AG09319 (cell line): ENCODE data around the gene RETREG2.

Experiments
- DNase-seq: peaks from one replicate; pipeline ENCODE4 v3.0.0-alpha.2; 2010; ENCODE audit warnings: low read depth; ENCODE audit errors: extremely low read depth
- TF ChIP-seq, protein P1 (sequence below): IDR thresholded peaks from 2 replicates; pipeline ENCODE4 v1.5.1; 2011; ENCODE audit warnings: low read depth, mild to moderate bottlenecking, inconsistent platforms, low read length, moderate library complexity

RETREG2 gene

DNA sequence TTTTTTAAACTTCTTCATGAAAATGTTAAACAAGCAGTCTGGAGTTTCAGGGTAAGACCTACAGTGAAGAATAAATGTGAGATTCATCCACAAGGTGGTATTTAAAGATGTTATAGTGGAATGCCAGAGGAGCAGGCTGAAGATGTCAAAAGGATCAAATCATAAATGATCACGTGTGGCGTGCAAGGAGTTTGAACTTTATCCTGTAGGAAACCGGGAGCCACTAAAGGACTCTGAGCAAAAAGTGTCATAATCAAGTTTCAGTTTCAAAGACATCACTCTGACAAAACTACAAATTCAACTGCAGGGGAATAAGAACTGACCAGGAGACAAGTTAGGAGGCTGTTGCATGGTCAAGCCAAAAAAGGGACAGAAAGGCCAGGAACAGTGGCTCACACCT is 37.4 kb upstream of the RETREG2 start:
- TF ChIP-seq, protein P1, sequence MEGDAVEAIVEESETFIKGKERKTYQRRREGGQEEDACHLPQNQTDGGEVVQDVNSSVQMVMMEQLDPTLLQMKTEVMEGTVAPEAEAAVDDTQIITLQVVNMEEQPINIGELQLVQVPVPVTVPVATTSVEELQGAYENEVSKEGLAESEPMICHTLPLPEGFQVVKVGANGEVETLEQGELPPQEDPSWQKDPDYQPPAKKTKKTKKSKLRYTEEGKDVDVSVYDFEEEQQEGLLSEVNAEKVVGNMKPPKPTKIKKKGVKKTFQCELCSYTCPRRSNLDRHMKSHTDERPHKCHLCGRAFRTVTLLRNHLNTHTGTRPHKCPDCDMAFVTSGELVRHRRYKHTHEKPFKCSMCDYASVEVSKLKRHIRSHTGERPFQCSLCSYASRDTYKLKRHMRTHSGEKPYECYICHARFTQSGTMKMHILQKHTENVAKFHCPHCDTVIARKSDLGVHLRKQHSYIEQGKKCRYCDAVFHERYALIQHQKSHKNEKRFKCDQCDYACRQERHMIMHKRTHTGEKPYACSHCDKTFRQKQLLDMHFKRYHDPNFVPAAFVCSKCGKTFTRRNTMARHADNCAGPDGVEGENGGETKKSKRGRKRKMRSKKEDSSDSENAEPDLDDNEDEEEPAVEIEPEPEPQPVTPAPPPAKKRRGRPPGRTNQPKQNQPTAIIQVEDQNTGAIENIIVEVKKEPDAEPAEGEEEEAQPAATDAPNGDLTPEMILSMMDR = no peak
- DNase-seq = no peak

DNA sequence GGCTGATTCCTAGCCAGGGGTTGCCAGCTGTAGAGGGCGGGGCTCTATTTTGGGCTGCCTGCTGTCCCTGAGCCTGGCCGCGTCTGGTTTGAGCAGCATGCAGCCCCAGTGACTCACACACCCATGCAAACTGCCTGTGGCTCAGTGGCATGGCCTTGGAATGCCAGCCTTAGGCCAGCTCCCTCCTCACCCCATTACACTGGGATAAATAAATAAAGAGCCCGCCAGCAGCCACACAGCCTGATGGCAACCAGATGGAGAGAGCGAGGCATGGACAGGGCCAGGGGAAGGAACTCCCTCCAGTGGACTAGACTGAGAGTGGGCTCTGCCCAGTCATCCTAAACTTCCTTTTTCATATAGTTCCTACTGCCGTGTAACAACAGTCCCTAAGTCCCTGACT is 35.7 kb upstream of the RETREG2 start:
- DNase-seq = peak; percentile 90
- TF ChIP-seq, protein P1 = peak; percentile 62

DNA sequence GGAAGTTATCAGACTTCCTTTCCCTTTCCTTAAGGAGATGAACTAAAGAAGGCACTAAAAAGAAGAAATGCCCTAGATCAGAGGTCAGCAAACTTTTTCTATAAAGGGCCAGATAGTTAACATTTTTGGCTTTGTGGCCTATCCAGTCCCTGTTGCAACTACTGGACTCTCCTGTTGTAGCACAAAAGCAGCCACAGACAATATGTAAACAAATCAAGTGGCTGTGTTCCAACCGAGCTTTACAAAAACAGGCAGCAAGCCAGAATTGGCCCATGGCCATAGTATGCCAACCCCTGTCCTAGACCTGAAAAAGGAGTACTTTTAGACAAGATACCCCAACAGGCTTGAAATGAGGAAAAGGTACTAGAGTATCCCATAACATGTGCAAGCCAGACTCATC is 28.4 kb upstream of the RETREG2 start:
- DNase-seq = no peak
- TF ChIP-seq, protein P1 = no peak

DNA sequence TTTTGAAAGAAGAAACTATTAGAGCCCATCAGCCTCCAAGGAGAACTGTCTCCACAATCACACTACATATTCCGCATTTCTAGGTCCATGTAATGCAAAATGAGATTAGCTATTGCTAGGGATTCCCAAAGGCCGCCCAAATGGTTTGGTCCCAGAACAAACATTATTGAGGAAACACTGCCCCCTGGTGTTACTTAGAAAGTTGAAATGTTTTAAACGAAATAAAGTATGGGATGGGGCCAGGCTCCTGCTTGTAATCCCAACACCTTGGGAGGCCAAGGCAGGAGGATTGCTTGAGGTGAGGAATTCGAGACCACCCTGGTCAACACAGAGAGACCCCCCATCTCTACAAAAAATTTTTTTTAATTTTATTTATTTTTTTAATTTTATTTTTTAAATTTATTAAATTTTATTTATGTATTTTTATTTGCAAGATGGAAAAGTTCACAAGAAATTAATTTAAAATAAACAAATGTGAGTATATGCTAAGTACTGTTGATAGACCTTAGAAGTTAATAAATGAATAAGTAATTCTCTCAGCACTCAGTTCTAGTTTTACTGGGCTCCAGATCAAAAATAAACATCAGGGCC is 22.9 kb upstream of the RETREG2 start:
- DNase-seq = no peak

DNA sequence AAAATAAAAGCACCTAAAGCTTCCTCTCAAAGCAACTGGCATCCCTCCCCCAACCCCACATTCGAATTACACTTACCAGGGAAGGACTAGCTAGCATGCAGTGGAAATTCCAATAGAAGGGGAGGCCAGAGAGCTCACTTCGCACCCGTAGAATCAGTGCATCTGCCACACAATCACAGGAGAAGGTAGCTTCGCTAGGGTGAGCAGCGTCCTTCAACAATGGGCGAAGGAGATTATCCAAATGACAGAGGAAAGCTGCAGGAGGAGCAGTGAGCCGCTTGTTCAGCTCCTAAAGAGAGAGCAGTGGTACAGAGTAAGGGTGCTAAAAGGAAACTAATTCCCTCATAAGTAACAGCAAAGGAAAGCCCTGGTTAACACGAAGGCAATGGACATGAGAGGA is 20.7 kb upstream of the RETREG2 start:
- TF ChIP-seq, protein P1 = no peak
- DNase-seq = no peak

More for the DNA sequence above, 22.9 kb upstream of the RETREG2 start:
- TF ChIP-seq, protein P1 = peak; percentile 34

DNA sequence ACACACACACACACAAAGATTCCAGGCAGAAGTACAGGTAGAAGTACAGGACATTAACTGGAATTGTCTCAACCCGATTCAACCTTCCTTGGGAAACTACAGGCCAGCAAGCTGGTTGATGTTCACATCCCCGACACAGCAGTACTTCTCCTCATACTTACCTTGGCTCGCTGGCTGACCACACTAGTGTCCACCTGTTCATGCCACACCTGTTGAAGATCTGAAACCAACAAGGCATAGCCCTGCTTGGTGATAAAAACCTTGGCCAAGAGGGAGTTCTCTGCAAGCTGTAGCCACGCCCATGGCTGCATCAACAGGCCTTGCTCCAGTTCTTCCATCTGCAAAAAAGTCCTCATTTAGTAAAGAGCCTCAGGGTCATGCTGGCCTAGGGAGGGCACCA is 20.1 kb upstream of the RETREG2 start:
- no peak for DNase-seq
- TF ChIP-seq, protein P1 = no peak

DNA sequence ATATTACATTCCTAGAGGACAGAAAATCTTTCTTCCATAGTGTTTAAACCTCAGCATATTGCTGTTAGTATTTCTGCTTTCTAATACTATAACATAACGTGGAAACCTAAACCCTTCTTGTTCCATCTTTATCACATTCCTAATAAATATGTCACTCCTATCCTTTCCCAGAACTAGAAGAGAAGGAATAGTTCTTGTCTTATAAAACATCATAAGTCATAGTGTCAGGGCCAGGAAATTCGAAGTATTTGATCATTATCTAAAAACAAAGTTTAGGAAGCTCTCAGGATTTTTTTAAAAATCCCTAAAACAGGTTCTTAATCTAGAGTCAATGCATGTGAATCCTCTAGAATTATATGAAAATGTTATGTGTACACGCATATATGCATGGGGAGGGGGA is 19.5 kb upstream of the RETREG2 start:
- TF ChIP-seq, protein P1 = no peak
- no peak for DNase-seq
